SK-N-SH treated with all-trans-retinoic acid at 6 μM for 48 hours (cell line): ENCODE results near the gene INTU.

Experiments used
- ATAC-seq: fragments of 200-7000 bp; cut with Tn5 transposase; 3 replicates; pipeline ENCODE4 v1.9.1; 2020; ENCODE audit warnings: mild to moderate bottlenecking, moderate library complexity
- ARNTL ChIP-seq: fragments of 450-650 bp; formaldehyde crosslinking; IDR thresholded peaks from 2 replicates; pipeline ENCODE4 v1.5.0; 2020; ENCODE audit warnings: low read depth, mild to moderate bottlenecking, moderate library complexity, borderline replicate concordance
- BACH2 ChIP-seq: fragments of 250-450 bp; sonication (Bioruptor Pico); IDR thresholded peaks from 2 replicates; pipeline ENCODE4 v1.9.0; 2021; ENCODE audit warnings: mild to moderate bottlenecking, borderline replicate concordance
- CSDC2 ChIP-seq: fragments of 250-450 bp; sonication (Bioruptor Pico); IDR thresholded peaks from 2 replicates; pipeline ENCODE4 v1.5.0; 2020; ENCODE audit warnings: mild to moderate bottlenecking, moderate library complexity
- CSRNP3 ChIP-seq: fragments of 250-450 bp; sonication (Bioruptor Pico); IDR thresholded peaks from 2 replicates; pipeline ENCODE4 v1.5.1; 2021; ENCODE audit warnings: mild to moderate bottlenecking, moderate library complexity
- ESRRG ChIP-seq: fragments of 250-450 bp; sonication (Bioruptor Pico); IDR thresholded peaks from 2 replicates; pipeline ENCODE4 v1.6.1; 2021; ENCODE audit warnings: mild to moderate bottlenecking
- GLIS3 ChIP-seq: fragments of 250-450 bp; sonication (Bioruptor Pico); IDR thresholded peaks from 2 replicates; pipeline ENCODE4 v1.5.0; 2020; ENCODE audit warnings: mild to moderate bottlenecking, moderate library complexity
- ISL1 ChIP-seq: fragments of 250-450 bp; sonication (Bioruptor Pico); IDR thresholded peaks from 2 replicates; pipeline ENCODE4 v2.1.2; 2022; ENCODE audit warnings: mild to moderate bottlenecking, moderate library complexity
- OSR1 ChIP-seq: fragments of 250-450 bp; sonication (Bioruptor Pico); IDR thresholded peaks from 2 replicates; pipeline ENCODE4 v1.8.0; 2022; ENCODE audit warnings: moderate library complexity, mild to moderate bottlenecking, inconsistent platforms
- PATZ1 ChIP-seq: fragments of 250-450 bp; sonication (Bioruptor Pico); IDR thresholded peaks from 2 replicates; pipeline ENCODE4 v1.8.0; 2020; ENCODE audit warnings: mild to moderate bottlenecking, moderate library complexity, borderline replicate concordance
- PPARA ChIP-seq: fragments of 250-450 bp; sonication (Bioruptor Pico); IDR thresholded peaks from 2 replicates; pipeline ENCODE4 v1.5.0; 2020; ENCODE audit warnings: mild to moderate bottlenecking, borderline replicate concordance
- RARB ChIP-seq: fragments of 250-450 bp; sonication (Bioruptor Pico); IDR thresholded peaks from 2 replicates; pipeline ENCODE4 v1.8.0; 2021; ENCODE audit warnings: mild to moderate bottlenecking, moderate library complexity
- SNAI2 ChIP-seq: fragments of 250-450 bp; sonication (Bioruptor Pico); IDR thresholded peaks from 2 replicates; pipeline ENCODE4 v1.5.0; 2020; ENCODE audit warnings: mild to moderate bottlenecking, moderate library complexity
- TCF4 ChIP-seq: fragments of 250-450 bp; sonication (Bioruptor Pico); IDR thresholded peaks from 2 replicates; pipeline ENCODE4 v1.8.0; 2021; ENCODE audit warnings: mild to moderate bottlenecking, moderate library complexity, borderline replicate concordance
- TOX ChIP-seq: fragments of 250-450 bp; sonication (Bioruptor Pico); IDR thresholded peaks from 2 replicates; pipeline ENCODE4 v1.8.0; 2021; ENCODE audit warnings: mild to moderate bottlenecking, moderate library complexity, borderline replicate concordance
- TSHZ2 ChIP-seq: fragments of 250-450 bp; sonication (Bioruptor Pico); IDR thresholded peaks from 2 replicates; pipeline ENCODE4 v1.5.0; 2020; ENCODE audit warnings: mild to moderate bottlenecking, moderate library complexity
- ZC3H10 ChIP-seq: fragments of 250-450 bp; sonication (Bioruptor Pico); IDR thresholded peaks from 2 replicates; pipeline ENCODE4 v1.5.1; 2021; ENCODE audit warnings: mild to moderate bottlenecking, moderate library complexity
- ZFP3 ChIP-seq: fragments of 250-450 bp; sonication (Bioruptor Pico); IDR thresholded peaks from 2 replicates; pipeline ENCODE4 v1.5.0; 2020; ENCODE audit warnings: mild to moderate bottlenecking, moderate library complexity
- ZFP30 ChIP-seq: fragments of 450-650 bp; formaldehyde crosslinking; IDR thresholded peaks from 2 replicates; pipeline ENCODE4 v1.5.0; 2022; ENCODE audit warnings: mild to moderate bottlenecking, moderate library complexity
- ZNF565 ChIP-seq: fragments of 450-650 bp; formaldehyde crosslinking; conservative IDR thresholded peaks from 2 replicates; pipeline ENCODE4 v1.5.0; 2020; ENCODE audit warnings: low read depth, mild to moderate bottlenecking, moderate library complexity
- ZNF70 ChIP-seq: fragments of 450-650 bp; formaldehyde crosslinking; IDR thresholded peaks from 2 replicates; pipeline ENCODE4 v1.5.0; 2020; ENCODE audit warnings: mild to moderate bottlenecking, moderate library complexity
- ZNF8 ChIP-seq: fragments of 450-650 bp; formaldehyde crosslinking; IDR thresholded peaks from 2 replicates; pipeline ENCODE4 v1.5.0; 2020; ENCODE audit warnings: mild to moderate bottlenecking, moderate library complexity

INTU gene

GRCh38 chr4:127623797-127624083, 9.0 kb upstream of the INTU start (continued):
- TF ChIP-seq PATZ1 (CRISPR knock-in tag) (no peak), ZC3H10 (no peak), TSHZ2 (CRISPR knock-in tag) (no peak)

GRCh38 chr4:127624173-127624572, 8.6 kb upstream of the INTU start:
- TF ChIP-seq RARB (CRISPR knock-in tag) (no peak), PPARA (CRISPR knock-in tag) (no peak), TSHZ2 (CRISPR knock-in tag) (no peak), CSRNP3 (CRISPR knock-in tag) (no peak), PATZ1 (CRISPR knock-in tag) (no peak), ARNTL (CRISPR knock-in tag) (no peak), ESRRG (CRISPR knock-in tag) (no peak), ZFP30 (CRISPR knock-in tag) (no peak), GLIS3 (CRISPR knock-in tag) (no peak), SNAI2 (CRISPR knock-in tag) (no peak), TOX (CRISPR knock-in tag) (no peak), OSR1 (no peak), BACH2 (CRISPR knock-in tag) (no peak), ISL1 (no peak), ZFP3 (CRISPR knock-in tag) (no peak), ZNF70 (no peak), CSDC2 (CRISPR knock-in tag) (no peak), TCF4 (CRISPR knock-in tag) (no peak), ZNF565 (CRISPR knock-in tag) (no peak)
- ATAC-seq, result no peak

- no peak for ATAC-seq
- TF ChIP-seq ZFP3 (CRISPR knock-in tag) (no peak), ZNF70 (no peak), RARB (CRISPR knock-in tag) (no peak), BACH2 (CRISPR knock-in tag) (no peak), ZNF8 (CRISPR knock-in tag) (no peak), ESRRG (CRISPR knock-in tag) (no peak), PPARA (CRISPR knock-in tag) (no peak), SNAI2 (CRISPR knock-in tag) (no peak), TSHZ2 (CRISPR knock-in tag) (no peak), ZFP30 (CRISPR knock-in tag) (no peak), TCF4 (CRISPR knock-in tag) (no peak)
Observed at GRCh38 chr4:127629371-127629770, 3.4 kb upstream of the INTU start.
